GM23248 (cell line): ENCODE data around the gene MAP2K7. TPM values are rescaled to one million over a fixed set of nuclear protein-coding genes. Genes with fewer than 3 reads are reported as not detected.
A peak's percentile ranks its signal among the peaks of the same experiment; 100 is the strongest.

ENCODE experiments used
- DNase-seq: peaks from one replicate; pipeline ENCODE4 v3.0.0-alpha.2; 2015
- H2AFZ ChIP-seq: fragments of 200-600 bp; sonication (generic); 2 replicates; pipeline ENCODE4 v1.6.1; 2016; ENCODE audit warnings: antibody characterized with exemption
- H3F3A ChIP-seq: fragments of 200-600 bp; sonication (generic); 2 replicates; pipeline ENCODE4 v1.6.1; 2016; ENCODE audit warnings: mild to moderate bottlenecking, antibody characterized with exemption, mixed run types; ENCODE audit not compliant: insufficient read depth
- H3K27ac ChIP-seq: fragments of 200-600 bp; sonication (generic); 2 replicates; pipeline ENCODE4 v1.5.1; 2016; ENCODE audit warnings: mild to moderate bottlenecking
- H3K27me3 ChIP-seq: fragments of 200-600 bp; sonication (generic); replicated peaks from 2 replicates; pipeline ENCODE4 v1.6.1; 2016; ENCODE audit warnings: mild to moderate bottlenecking; ENCODE audit not compliant: insufficient read depth
- H3K36me3 ChIP-seq: fragments of 200-600 bp; sonication (generic); 2 replicates; pipeline ENCODE4 v1.6.1; 2016; ENCODE audit warnings: low read depth, mild to moderate bottlenecking
- H3K4me1 ChIP-seq: fragments of 200-600 bp; sonication (generic); 2 replicates; pipeline ENCODE4 v1.6.1; 2016; ENCODE audit warnings: mild to moderate bottlenecking; ENCODE audit not compliant: insufficient read depth
- H3K4me2 ChIP-seq: fragments of 200-600 bp; sonication (generic); one replicate; pipeline ENCODE4 v1.6.1; 2016; ENCODE audit warnings: mild to moderate bottlenecking; ENCODE audit not compliant: unreplicated experiment
- H3K4me3 ChIP-seq: fragments of 200-600 bp; sonication (generic); 2 replicates; pipeline ENCODE4 v1.5.1; 2016; ENCODE audit warnings: mild to moderate bottlenecking
- H3K79me2 ChIP-seq: fragments of 200-600 bp; sonication (generic); 2 replicates; pipeline ENCODE4 v1.6.1; 2016; ENCODE audit warnings: mild to moderate bottlenecking; ENCODE audit not compliant: insufficient read depth
- H3K9ac ChIP-seq: fragments of 200-600 bp; sonication (generic); 2 replicates; pipeline ENCODE4 v1.6.1; 2016; ENCODE audit warnings: mild to moderate bottlenecking
- H3K9me2 ChIP-seq: fragments of 200-600 bp; sonication (generic); 2 replicates; pipeline ENCODE4 v1.6.1; 2016; ENCODE audit warnings: mixed run types, mild to moderate bottlenecking, moderate library complexity; ENCODE audit not compliant: insufficient read depth
- H3K9me3 ChIP-seq: fragments of 200-600 bp; sonication (generic); one replicate; pipeline ENCODE4 v1.6.1; 2017; ENCODE audit warnings: low read depth
- H4K20me1 ChIP-seq: fragments of 200-600 bp; sonication (generic); 2 replicates; pipeline ENCODE4 v1.6.0; 2016; ENCODE audit not compliant: insufficient read depth
- EZH2 ChIP-seq: fragments of 200-600 bp; sonication (generic); IDR thresholded peaks from 2 replicates; pipeline ENCODE4 v1.6.1; 2018; ENCODE audit warnings: antibody characterized with exemption, mild to moderate bottlenecking; ENCODE audit not compliant: insufficient read depth, poor library complexity, severe bottlenecking
- EZH2phosphoT487 ChIP-seq: fragments of 200-600 bp; sonication (generic); IDR thresholded peaks from 2 replicates; pipeline ENCODE4 v1.6.1; 2018; ENCODE audit warnings: antibody characterized with exemption, moderate library complexity, mild to moderate bottlenecking, low read depth; ENCODE audit not compliant: insufficient read depth
- WGBS, 2 experiments: methylation state at CpG; one replicate each; pipeline ENCODE4 v1.1.6; 2015 to 2017; ENCODE audit warnings: low lambda C conversion rate in 2 of 2, low coverage in 1 of 2; ENCODE audit errors: missing lambda C conversion rate in 2 of 2; 5-methylcytosine and 5-hydroxymethylcytosine counted together
- in situ Hi-C: fragments of 300-500 bp; cut with MboI; formaldehyde crosslinking; loops from 2 replicates; pipeline ENCODE4 v1.15.0; 2020
- polyA plus RNA-seq: library from polyadenylated mRNA; unstranded; fragments of >200 nt; fragmentation: Nextera tagmentation; extraction: Ambion mirVana; gene quantifications from 2 replicates; pipeline ENCODE4 v1.2.1, GENCODE V29; 2016
- total RNA-seq: library from RNA; depleted of rRNA; stranded (reverse); fragments of >200 nt; shearing (Covaris generic); gene quantifications from 2 replicates; pipeline ENCODE4 v1.2.3, GENCODE V29; 2014

MAP2K7 gene
- total and polyA plus RNA-seq, 2 experiments from 2014 or later: 4.6 to 9.7 TPM

DNA sequence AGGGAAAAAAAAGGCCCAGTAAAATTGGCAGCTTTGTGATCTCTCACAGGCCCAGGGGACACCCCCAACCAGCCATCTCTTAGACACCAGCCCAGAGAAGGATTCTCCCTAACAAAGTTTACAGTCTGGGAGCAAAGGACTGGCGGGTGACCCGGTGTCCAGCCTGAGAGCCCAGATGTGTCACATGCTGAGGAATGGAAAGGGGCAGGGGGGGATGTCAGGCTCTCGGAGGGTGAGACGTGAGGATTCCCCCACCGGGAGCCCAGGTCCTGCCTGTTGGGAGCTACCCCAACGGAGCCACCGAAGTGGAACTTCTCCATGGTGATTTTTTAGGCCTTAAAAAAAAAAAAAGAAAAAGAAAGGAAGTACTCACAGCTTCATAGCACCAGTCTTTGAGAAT is 27.1 kb downstream of the MAP2K7 start:
- TF ChIP-seq EZH2phosphoT487: no peak
- no peak for TF ChIP-seq EZH2
- H3K79me2 ChIP-seq: 0 out of 2 replicates have a peak, but pooled peaks cover 3% of the 10 kb centered on the region
- peaks cover 24% of the 10 kb centered on the region; the same call in 1 of the 2 replicates for H3K36me3 ChIP-seq
- no peaks in the 10 kb centered on the region for H3K27me3 ChIP-seq
- WGBS, 2 experiments: 86 to 94% methylated on average over 7 of the region's 7 CpGs
- in situ Hi-C loops: no loop called here
- H3K9ac ChIP-seq: no peak overlapping the region
- H3K27ac ChIP-seq: peak overlapping the region; percentile 99; the same call in 1 of the 2 replicates
- no peak overlapping the region for H2AFZ ChIP-seq
- no peaks in the 10 kb centered on the region for H3K9me2 ChIP-seq
- DNase-seq: no peak
- peaks cover 27% of the 10 kb centered on the region for H3F3A ChIP-seq
- no peaks in the 10 kb centered on the region for H4K20me1 ChIP-seq
- H3K4me3 ChIP-seq: no peak overlapping the region
- H3K4me1 ChIP-seq: peaks cover 26% of the 10 kb centered on the region
- H3K9me3 ChIP-seq: no peaks in the 10 kb centered on the region
- H3K4me2 ChIP-seq: no peak overlapping the region

DNA sequence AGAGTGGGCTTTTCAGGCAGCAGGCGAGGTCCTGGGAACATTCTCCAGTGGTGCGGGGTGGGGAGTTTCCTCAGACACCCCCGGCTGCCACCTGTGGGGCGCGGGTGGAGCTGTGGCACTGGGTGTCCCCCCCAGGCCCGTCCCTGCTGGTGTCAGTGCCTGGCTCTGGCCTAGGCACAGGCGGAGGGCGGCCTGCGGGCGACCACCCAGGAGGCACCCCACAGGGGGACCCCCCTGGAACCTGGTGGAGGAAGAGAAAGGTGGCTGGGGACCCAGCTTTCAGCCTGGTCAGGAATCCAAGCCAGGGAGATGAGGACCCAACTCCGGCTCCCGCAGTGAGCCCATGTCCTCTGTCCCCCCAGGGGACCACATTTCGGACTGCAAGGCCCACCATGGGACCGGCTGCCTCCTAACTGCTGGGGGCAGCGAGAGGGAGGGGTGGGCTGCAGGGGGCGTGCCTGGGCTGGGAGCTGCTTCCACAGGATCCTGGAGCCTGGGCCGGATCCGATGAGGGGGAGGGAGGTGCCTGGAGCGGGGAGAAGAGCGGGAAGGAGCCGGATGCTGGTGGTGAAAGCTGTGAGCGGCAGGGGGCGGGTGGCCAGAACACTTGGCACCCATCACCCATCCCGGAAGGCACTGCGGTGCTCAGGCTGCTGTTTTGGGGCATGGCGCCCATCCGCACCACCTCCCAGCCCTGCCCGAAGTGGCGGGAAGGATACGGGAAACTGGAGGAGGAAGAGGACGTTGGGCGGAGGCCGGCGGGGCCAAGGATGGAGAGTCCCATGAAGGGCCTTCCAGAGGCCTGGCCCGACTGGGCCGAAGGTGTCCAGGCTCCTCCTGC is 27.8 kb downstream of the MAP2K7 start:
- peaks cover 22% of the 10 kb centered on the region for H3K4me1 ChIP-seq
- H3F3A ChIP-seq: peaks cover 27% of the 10 kb centered on the region
- TF ChIP-seq EZH2: no peak
- TF ChIP-seq EZH2phosphoT487: no peak
- 92 to 93% methylated on average over 27 to 34 of the region's 36 CpGs for WGBS, 2 experiments
- no peak overlapping the region for H3K4me2 ChIP-seq
- H3K9me2 ChIP-seq: no peaks in the 10 kb centered on the region
- no peak overlapping the region for H3K4me3 ChIP-seq
- in situ Hi-C loops: no loop called here
- no peak overlapping the region for H3K9ac ChIP-seq
- H2AFZ ChIP-seq: no peak overlapping the region
- DNase-seq: no peak
- no peak overlapping the region for H3K27ac ChIP-seq
- peaks cover 31% of the 10 kb centered on the region; the same call in 1 of the 2 replicates for H3K36me3 ChIP-seq
- no peaks in the 10 kb centered on the region for H4K20me1 ChIP-seq
- H3K27me3 ChIP-seq: no peaks in the 10 kb centered on the region
- H3K79me2 ChIP-seq: 0 out of 2 replicates have a peak, but pooled peaks cover 9% of the 10 kb centered on the region
- no peaks in the 10 kb centered on the region for H3K9me3 ChIP-seq

DNA sequence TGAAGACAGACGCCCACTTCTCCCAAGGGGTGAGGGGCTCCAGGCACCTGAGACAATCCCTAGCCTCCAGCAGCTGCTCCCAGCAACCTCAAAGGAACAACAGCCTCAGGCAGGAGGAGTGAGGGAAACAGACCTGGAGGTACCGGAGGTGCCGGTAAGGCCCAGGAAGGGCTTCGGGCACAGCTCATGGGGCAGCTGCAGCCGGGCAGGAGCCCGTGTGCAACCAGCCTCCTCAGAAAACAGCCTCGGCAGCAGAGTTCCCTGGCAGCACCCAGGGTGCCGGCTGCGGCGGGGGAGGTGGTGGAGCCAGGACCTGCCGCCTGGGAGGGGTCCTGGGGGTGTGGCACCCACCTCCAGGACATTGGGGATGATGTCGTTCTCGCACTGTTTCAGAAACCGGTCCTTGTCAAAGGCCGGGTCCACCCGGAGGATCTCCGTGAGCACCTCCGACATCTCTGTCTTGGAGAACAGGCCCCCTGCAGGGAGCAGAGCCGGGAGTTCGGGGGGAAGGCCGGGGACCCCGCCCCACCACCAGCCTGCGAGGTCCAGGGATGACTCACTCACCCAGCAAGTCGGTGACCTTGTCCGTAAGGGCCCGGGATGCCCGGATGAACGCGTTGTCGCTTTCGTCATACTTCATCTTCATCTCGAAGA is 28.7 kb downstream of the MAP2K7 start:
- Histone ChIP-seq H3K9me2 (no peaks in the 10 kb centered on the region), H3K9ac (no peak overlapping the region), H3K27ac (no peak overlapping the region), H3K27me3 (no peaks in the 10 kb centered on the region), H3F3A (peaks cover 27% of the 10 kb centered on the region), H3K4me3 (no peak overlapping the region), H4K20me1 (no peaks in the 10 kb centered on the region), H3K4me1 (peaks cover 21% of the 10 kb centered on the region), H3K9me3 (no peaks in the 10 kb centered on the region), H3K79me2 (0 out of 2 replicates have a peak, but pooled peaks cover 14% of the 10 kb centered on the region), H2AFZ (no peak overlapping the region), H3K36me3 (peaks cover 36% of the 10 kb centered on the region; the same call in 1 of the 2 replicates), H3K4me2 (no peak overlapping the region)
- WGBS, 2 experiments: 93 to 94% methylated on average over 26 to 32 of the region's 32 CpGs
- TF ChIP-seq EZH2 (no peak), EZH2phosphoT487 (no peak)
- no peak for DNase-seq
- in situ Hi-C loops: no loop called here

DNA sequence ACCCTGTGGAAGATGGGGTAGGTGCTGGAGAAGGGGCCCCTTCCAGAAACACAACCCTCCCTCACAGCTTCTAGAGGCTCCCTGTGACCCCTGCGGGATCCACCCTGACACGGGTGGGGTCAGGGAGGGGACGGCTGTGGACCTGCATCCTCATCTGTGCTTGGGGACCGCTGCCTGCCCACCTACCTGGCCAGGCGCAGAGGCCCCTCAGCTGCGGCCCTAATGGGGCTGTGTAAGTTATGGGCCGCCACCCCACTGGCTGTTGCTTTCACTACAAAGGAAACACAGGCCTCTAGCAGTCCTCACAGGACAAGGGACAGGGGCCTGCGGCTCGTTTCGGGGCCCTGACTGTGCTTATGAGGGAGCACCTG is 29.2 kb downstream of the MAP2K7 start:
- H3K36me3 ChIP-seq: peaks cover 40% of the 10 kb centered on the region; the same call in 1 of the 2 replicates
- no peaks in the 10 kb centered on the region for H3K27me3 ChIP-seq
- no peak overlapping the region for H3K27ac ChIP-seq
- DNase-seq: no peak
- peaks cover 19% of the 10 kb centered on the region for H3K4me1 ChIP-seq
- no peak for TF ChIP-seq EZH2phosphoT487
- TF ChIP-seq EZH2: no peak
- no peak overlapping the region for H2AFZ ChIP-seq
- no peaks in the 10 kb centered on the region for H3K9me2 ChIP-seq
- no peak overlapping the region for H3K9ac ChIP-seq
- H4K20me1 ChIP-seq: no peaks in the 10 kb centered on the region
- no peaks in the 10 kb centered on the region for H3K9me3 ChIP-seq
- no peak overlapping the region for H3K4me2 ChIP-seq
- in situ Hi-C loops: no loop called here
- 0 out of 2 replicates have a peak, but pooled peaks cover 19% of the 10 kb centered on the region for H3K79me2 ChIP-seq
- WGBS, 2 experiments: 94% methylated on average over 10 of the region's 10 CpGs
- H3K4me3 ChIP-seq: no peak overlapping the region
- H3F3A ChIP-seq: peaks cover 27% of the 10 kb centered on the region
